Retina (tissue), 1 donor: ENCODE measurements around the gene TMEM168.
"Not testable (repeated sequence)": the region's sequence is repeated elsewhere in the genome, so short reads cannot be mapped to it uniquely, and the experiment has no call there.

ENCODE experiments used
- DNase-seq: peaks from one replicate; pipeline ENCODE4 v3.0.0-alpha.2; 2016

Gene TMEM168

GRCh38 chr7:112777406-112777805, 12.8 kb downstream of the TMEM168 start:
- no peak for DNase-seq

- DNase-seq: no peak
These were observed 19.0 kb downstream of the TMEM168 start for GRCh38 chr7:112771166-112771565.

GRCh38 chr7:112770051-112770450, 20.1 kb downstream of the TMEM168 start:
- no peak for DNase-seq

GRCh38 chr7:112765105-112765504, 25.1 kb downstream of the TMEM168 start:
- no peak for DNase-seq

- DNase-seq: no peak
These were observed 26.2 kb downstream of the TMEM168 start for GRCh38 chr7:112763996-112764395.

GRCh38 chr7:112763298-112763697, 26.9 kb downstream of the TMEM168 start:
- no peak for DNase-seq

GRCh38 chr7:112759905-112760304, 30.3 kb downstream of the TMEM168 start:
- DNase-seq: no peak

GRCh38 chr7:112757337-112757736, 32.9 kb downstream of the TMEM168 start:
- no peak for DNase-seq

GRCh38 chr7:112753298-112753697, 36.9 kb downstream of the TMEM168 start:
- DNase-seq: no peak

- DNase-seq: no peak
These were observed 37.6 kb downstream of the TMEM168 start for GRCh38 chr7:112752576-112752975.

- DNase-seq: no peak
These were observed 40.4 kb downstream of the TMEM168 start for GRCh38 chr7:112749775-112750174.

- no peak for DNase-seq
These were observed 41.8 kb downstream of the TMEM168 start for GRCh38 chr7:112748381-112748780.

GRCh38 chr7:112745635-112746034, 44.6 kb downstream of the TMEM168 start:
- no peak for DNase-seq

- no peak for DNase-seq
These were observed 45.4 kb downstream of the TMEM168 start for GRCh38 chr7:112744818-112745217.

- no peak for DNase-seq
These were observed 46.4 kb downstream of the TMEM168 start for GRCh38 chr7:112743811-112744210.

GRCh38 chr7:112740667-112741066, 49.5 kb downstream of the TMEM168 start:
- no peak for DNase-seq

- no peak for DNase-seq
These were observed 50.6 kb downstream of the TMEM168 start for GRCh38 chr7:112739436-112740180.

GRCh38 chr7:112735261-112735660, 54.9 kb downstream of the TMEM168 start:
- no peak for DNase-seq

- DNase-seq: not testable (repeated sequence)
These were observed 58.9 kb downstream of the TMEM168 start for GRCh38 chr7:112731324-112731723.

- DNase-seq: no peak
These were observed 64.1 kb downstream of the TMEM168 start for GRCh38 chr7:112726076-112726475.

GRCh38 chr7:112723416-112723815, 66.8 kb downstream of the TMEM168 start:
- no peak for DNase-seq

GRCh38 chr7:112721366-112721765, 68.8 kb downstream of the TMEM168 start:
- DNase-seq: no peak

GRCh38 chr7:112715525-112715924, 74.7 kb downstream of the TMEM168 start:
- no peak for DNase-seq

GRCh38 chr7:112714917-112715316, 75.3 kb downstream of the TMEM168 start:
- DNase-seq: no peak
